ENCODE measurements around the gene TM7SF2. TPM values are rescaled to one million over a fixed set of nuclear protein-coding genes. Genes with fewer than 3 reads are reported as not detected.

The TM7SF2 gene
- polyA plus RNA-seq, 3 donors, result 1.8 to 4.5 (median 1.8) TPM

DNA sequence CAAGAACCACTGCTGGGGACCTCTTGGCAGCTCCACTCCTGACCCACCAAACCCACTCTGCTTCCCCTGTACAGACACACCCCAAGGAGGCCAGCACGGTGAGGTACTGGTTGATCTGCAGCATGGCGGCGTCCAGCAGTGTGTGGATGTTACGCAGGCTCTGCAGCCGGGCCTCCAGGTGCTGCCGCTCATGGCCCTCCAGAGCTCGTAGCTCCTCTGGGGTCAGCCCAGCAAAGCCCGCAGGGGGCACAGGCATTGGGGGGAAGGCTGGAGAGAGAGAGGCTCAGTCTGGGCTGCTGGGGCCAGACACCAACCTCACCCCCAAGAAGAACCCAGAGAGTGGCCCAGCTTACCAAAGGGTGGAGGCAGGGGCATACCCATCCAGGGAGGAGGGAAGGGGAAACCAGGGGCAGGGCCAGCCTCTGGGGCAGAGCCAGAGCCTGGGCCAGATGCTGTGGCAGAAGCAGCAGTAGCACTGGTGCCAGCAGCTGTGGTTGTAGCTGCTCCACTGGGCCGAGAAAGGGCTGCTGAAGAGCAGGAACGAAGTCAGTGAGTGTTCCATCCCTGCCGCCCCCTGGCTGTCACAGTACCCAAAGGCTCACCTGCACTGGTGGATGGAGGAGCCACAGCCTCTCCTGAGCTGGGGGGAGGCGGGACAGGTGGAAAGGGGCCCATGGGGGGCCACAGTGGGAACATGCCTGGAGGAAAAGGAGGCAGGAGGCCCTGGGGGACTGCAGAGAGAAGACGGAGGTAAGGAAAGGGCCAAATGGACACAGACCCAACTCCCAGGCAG lies 18.2 kb downstream of the TM7SF2 start:
- H3K9ac ChIP-seq (ENCODE audit: insufficient read depth, low read length, poor library complexity, severe bottlenecking), result no peak overlapping the region
- TF ChIP-seq CTCF (IDR thresholded peaks at IDR 0.05), result no peak
- peaks cover 0 to 2% (median 0%) of the 10 kb centered on the region in 3 donors for H3K27me3 Mint-ChIP-seq (ENCODE audit: low read depth in 3 of 3)
- no peak overlapping the region for H3K4me2 ChIP-seq (replicated peaks; ENCODE audit: extremely low read depth, low read length, poor library complexity, severe bottlenecking)
- H2AFZ ChIP-seq (ENCODE audit: insufficient read depth, low read depth, low read length, poor library complexity, severe bottlenecking), result no peak overlapping the region
- H3K27ac ChIP-seq (ENCODE audit: low read depth in 1 of 2, low read length in 2 of 2), result no peak overlapping the region
- intact Hi-C loops (cut with micrococcal nuclease), result no loop called here
- peak overlapping the region in 3 of 7 donors; percentile 50 to 60 (median 52) for H3K27ac Mint-ChIP-seq
- no peak overlapping the region for H3K4me3 Mint-ChIP-seq
- peaks cover 71 to 79% of the 10 kb centered on the region in 2 donors for H3K36me3 ChIP-seq (replicated peaks in 1 of 2; ENCODE audit: control insufficient read depth in 1 of 2, insufficient read depth in 2 of 2, low read length in 2 of 2)
- H3K9me3 Mint-ChIP-seq, result no peaks in the 10 kb centered on the region
- H3K27me3 ChIP-seq (ENCODE audit: control insufficient read depth in 2 of 2, insufficient read depth in 2 of 2, low read length in 2 of 2), result no peaks in the 10 kb centered on the region
- 97% methylated on average over 10 of the region's 13 CpGs for WGBS (ENCODE audit: insufficient coverage)
- peaks cover 54% of the 10 kb centered on the region for H4K20me1 ChIP-seq (ENCODE audit: insufficient read depth, low read length)
- H3K79me2 ChIP-seq (ENCODE audit: insufficient read depth, low read length), result peaks cover 38% of the 10 kb centered on the region
- no peaks in the 10 kb centered on the region for H3K9me3 ChIP-seq (replicated peaks in 1 of 2; ENCODE audit: control insufficient read depth in 1 of 2, insufficient read depth in 1 of 2, low read length in 2 of 2)
- peaks cover 62 to 82% of the 10 kb centered on the region in 2 donors for H3K36me3 Mint-ChIP-seq
- H3K4me1 Mint-ChIP-seq, result peaks cover 19% of the 10 kb centered on the region
- DNase-seq, result peak in 1 of 3 donors; percentile 4
- H3K4me1 ChIP-seq (ENCODE audit: control insufficient read depth in 1 of 2, insufficient read depth in 2 of 2, low read length in 2 of 2), result peaks cover 21 to 22% of the 10 kb centered on the region in 2 donors
- no peak overlapping the region for H3K4me3 ChIP-seq (replicated peaks in 1 of 3; ENCODE audit: low read depth in 2 of 3, low read length in 3 of 3)

DNA sequence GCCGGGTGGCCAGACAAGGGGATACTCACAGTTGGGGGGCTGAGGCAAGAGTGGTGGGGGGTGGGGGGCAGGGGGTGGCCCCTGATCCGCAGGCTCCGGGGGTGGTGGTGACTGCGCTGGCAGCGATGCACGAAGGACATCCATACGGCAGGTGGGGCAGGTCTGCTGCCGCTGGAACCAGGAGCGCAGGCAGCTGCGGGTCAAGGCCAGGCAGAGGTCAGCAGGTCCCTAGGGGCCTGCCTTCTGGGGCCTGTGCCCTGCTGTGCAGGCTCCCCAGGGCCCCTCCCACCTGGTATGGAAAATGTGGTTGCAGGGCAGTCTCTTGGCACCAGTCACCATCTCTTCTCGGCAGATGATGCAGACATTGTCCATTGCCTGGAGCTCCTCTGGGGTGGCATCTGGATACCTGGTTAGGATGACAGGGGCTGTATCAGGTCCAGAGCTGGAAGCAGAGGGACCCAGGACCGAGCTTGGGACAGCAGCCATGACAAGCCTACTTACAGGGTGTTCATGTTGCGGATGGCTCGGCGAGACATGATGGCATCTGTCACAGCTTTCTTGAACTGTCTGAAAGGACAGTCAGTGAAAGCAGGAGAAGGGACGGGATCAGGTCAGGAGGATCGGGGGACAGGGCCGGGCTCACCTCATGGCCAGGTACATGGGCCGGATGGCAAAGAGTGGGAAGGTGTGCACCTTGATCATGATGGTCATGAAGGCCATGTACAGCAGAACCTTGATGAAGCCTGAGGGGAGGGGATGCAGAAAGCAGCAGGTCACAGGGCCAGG lies 19.2 kb downstream of the TM7SF2 start:
- Histone ChIP-seq H2AFZ (ENCODE audit: insufficient read depth, low read depth, low read length, poor library complexity, severe bottlenecking) (no peak overlapping the region), H3K36me3 (replicated peaks in 1 of 2; ENCODE audit: control insufficient read depth in 1 of 2, insufficient read depth in 2 of 2, low read length in 2 of 2) (peaks cover 62 to 69% of the 10 kb centered on the region in 2 donors), H4K20me1 (ENCODE audit: insufficient read depth, low read length) (peaks cover 54% of the 10 kb centered on the region), H3K9ac (ENCODE audit: insufficient read depth, low read length, poor library complexity, severe bottlenecking) (no peak overlapping the region), H3K4me1 (ENCODE audit: control insufficient read depth in 1 of 2, insufficient read depth in 2 of 2, low read length in 2 of 2) (peaks cover 30% of the 10 kb centered on the region in 2 donors), H3K79me2 (ENCODE audit: insufficient read depth, low read length) (peaks cover 38% of the 10 kb centered on the region), H3K27me3 (ENCODE audit: control insufficient read depth in 2 of 2, insufficient read depth in 2 of 2, low read length in 2 of 2) (no peaks in the 10 kb centered on the region), H3K27ac (ENCODE audit: low read depth in 1 of 2, low read length in 2 of 2) (no peak overlapping the region), H3K4me3 (replicated peaks in 1 of 3; ENCODE audit: low read depth in 2 of 3, low read length in 3 of 3) (no peak overlapping the region), H3K4me2 (replicated peaks; ENCODE audit: extremely low read depth, low read length, poor library complexity, severe bottlenecking) (no peak overlapping the region), H3K9me3 (replicated peaks in 1 of 2; ENCODE audit: control insufficient read depth in 1 of 2, insufficient read depth in 1 of 2, low read length in 2 of 2) (no peaks in the 10 kb centered on the region)
- Mint-ChIP-seq H3K27me3 (ENCODE audit: low read depth in 3 of 3) (peaks cover 0 to 2% (median 0%) of the 10 kb centered on the region in 3 donors), H3K4me3 (no peak overlapping the region), H3K9me3 (no peaks in the 10 kb centered on the region), H3K4me1 (peaks cover 25% of the 10 kb centered on the region), H3K27ac (peak overlapping the region in 3 of 7 donors; percentile 1 to 42 (median 36)), H3K36me3 (peaks cover 53 to 72% of the 10 kb centered on the region in 2 donors)
- TF ChIP-seq CTCF (IDR thresholded peaks at IDR 0.05), result no peak
- intact Hi-C loops (cut with micrococcal nuclease), result no loop called here
- DNase-seq, result peak in 1 of 3 donors; percentile 5
- WGBS (ENCODE audit: insufficient coverage), result 100% methylated on average over 14 of the region's 19 CpGs
